SK-N-SH (cell line): ENCODE data around the gene ASPN. TPM values are rescaled to one million over a fixed set of nuclear protein-coding genes. Genes with fewer than 3 reads are reported as not detected.

Experiments
- CTCF ChIA-PET: fragments of 300-600, 350-600 bp; formaldehyde crosslinking; extraction: SDS; loops from one replicate; lab custom pipeline; 2021; lab: Yijun Ruan, JAX
- POLR2A ChIA-PET: fragments of 350-600 bp; sonication (Branson Sonifier 250); formaldehyde crosslinking; extraction: SDS; loops from one replicate; lab custom pipeline; 2020; ENCODE audit warnings: antibody characterized with exemption, inconsistent platforms; lab: Yijun Ruan, JAX
- DNase-seq: peaks from one replicate; pipeline ENCODE4 v3.0.0; 2012
- H2AFZ ChIP-seq: fragments of 200-600 bp; sonication (generic); 2 replicates; pipeline ENCODE4 v1.8.1; 2016; ENCODE audit warnings: antibody characterized with exemption, mild to moderate bottlenecking, low read depth
- H3F3A ChIP-seq: fragments of 200-600 bp; sonication (generic); replicated peaks from 2 replicates; pipeline ENCODE3; 2016; ENCODE audit warnings: antibody characterized with exemption, mild to moderate bottlenecking; ENCODE audit not compliant: insufficient read depth
- H3K27ac ChIP-seq, 2 experiments: fragments of 200-500 bp in 1 of 2; fragments of 200-600 bp in 1 of 2; sonication (Bioruptor generic) in 1 of 2; sonication (generic), shearing (Covaris generic) in 1 of 2; 2 replicates each; pipeline versions ENCODE4 v1.5.1 to v1.6.1; 2014 to 2016; ENCODE audit warnings: low read depth in 2 of 2, inconsistent platforms in 1 of 2, low read length in 1 of 2, mild to moderate bottlenecking in 1 of 2, mixed read lengths in 1 of 2
- H3K27me3 ChIP-seq: fragments of 200-600 bp; sonication (generic), shearing (Covaris generic); 2 replicates; pipeline ENCODE4 v1.6.1; 2016; ENCODE audit warnings: mixed run types; ENCODE audit not compliant: insufficient read depth
- H3K36me3 ChIP-seq, 2 experiments: fragments of 200-500 bp in 1 of 2; fragments of 200-600 bp in 1 of 2; sonication (Bioruptor generic) in 1 of 2; sonication (generic) in 1 of 2; replicated peaks in 1 of 2; 2 replicates each; pipeline versions ENCODE3 to v1.5.1; 2014 to 2016; ENCODE audit warnings: low read length in 1 of 2, mild to moderate bottlenecking in 1 of 2; ENCODE audit not compliant: insufficient read depth in 2 of 2, control insufficient read depth in 1 of 2
- H3K4me1 ChIP-seq, 2 experiments: fragments of 200-500 bp in 1 of 2; fragments of 200-600 bp in 1 of 2; sonication (Bioruptor generic) in 1 of 2; sonication (generic), shearing (Covaris generic) in 1 of 2; 2 replicates each; pipeline versions ENCODE4 v1.5.1 to v1.6.1; 2014 to 2016; ENCODE audit warnings: low read depth in 1 of 2, low read length in 1 of 2, mixed run types in 1 of 2; ENCODE audit not compliant: insufficient read depth in 2 of 2, control insufficient read depth in 1 of 2
- H3K4me2 ChIP-seq: fragments of 200-600 bp; sonication (generic), shearing (Covaris generic); 2 replicates; pipeline ENCODE4 v1.6.1; 2017; ENCODE audit warnings: mixed run types
- H3K4me3 ChIP-seq, 2 experiments: fragments of 200-500 bp in 1 of 2; fragments of 200-600 bp in 1 of 2; sonication (Bioruptor generic) in 1 of 2; sonication (generic), shearing (Covaris generic) in 1 of 2; 2 replicates each; pipeline versions ENCODE4 v1.5.1 to v1.8.1; 2014 to 2016; ENCODE audit warnings: low read depth in 2 of 2, inconsistent platforms in 1 of 2, low read length in 1 of 2, mild to moderate bottlenecking in 1 of 2, mixed read lengths in 1 of 2, moderate library complexity in 1 of 2
- H3K79me2 ChIP-seq: fragments of 200-600 bp; sonication (generic); 2 replicates; pipeline ENCODE4 v1.8.1; 2017; ENCODE audit warnings: mild to moderate bottlenecking; ENCODE audit not compliant: insufficient read depth
- H3K9ac ChIP-seq: fragments of 200-600 bp; sonication (generic); 2 replicates; pipeline ENCODE4 v1.6.1; 2017; ENCODE audit warnings: mixed run types
- H3K9me2 ChIP-seq: fragments of 200-600 bp; sonication (generic); 2 replicates; pipeline ENCODE4 v1.6.1; 2017; ENCODE audit warnings: mixed run types
- H3K9me3 ChIP-seq: fragments of 200-600 bp; sonication (generic); 2 replicates; pipeline ENCODE4 v1.6.1; 2017; ENCODE audit warnings: mixed run types, mild to moderate bottlenecking, moderate library complexity
- H4K20me1 ChIP-seq: fragments of 200-600 bp; sonication (generic); 2 replicates; pipeline ENCODE4 v1.6.1; 2017; ENCODE audit warnings: mild to moderate bottlenecking, mixed run types; ENCODE audit not compliant: insufficient read depth
- CTCF ChIP-seq: fragments of 200-600 bp; sonication (generic); IDR thresholded peaks from 2 replicates; pipeline ENCODE4 v1.6.1; 2017; ENCODE audit warnings: antibody characterized with exemption, mild to moderate bottlenecking, moderate library complexity
- NRF1 ChIP-seq: IDR thresholded peaks from 2 replicates; pipeline ENCODE4 v1.6.1; 2012; ENCODE audit warnings: low read depth, mild to moderate bottlenecking, low read length
- TAF1 ChIP-seq: IDR thresholded peaks from 2 replicates; pipeline ENCODE4 v1.6.1; 2012; ENCODE audit warnings: low read depth, mild to moderate bottlenecking, low read length, moderate library complexity, borderline replicate concordance
- ZBTB33 ChIP-seq: IDR thresholded peaks from 2 replicates; pipeline ENCODE4 v1.4.0; 2012; ENCODE audit warnings: low read depth, borderline replicate concordance
- WGBS: methylation state at CpG from one replicate; pipeline ENCODE4 v1.1.6; 2017; ENCODE audit warnings: low lambda C conversion rate; 5-methylcytosine and 5-hydroxymethylcytosine counted together
- polyA plus RNA-seq, 3 experiments: library from polyadenylated mRNA; depleted of rRNA; stranded (reverse); fragments of >200 nt; gene quantifications; 2 replicates each; pipeline ENCODE4 v1.2.3, GENCODE V29; 2012

ASPN gene
- polyA plus RNA-seq, 1 of the 3 experiments (the other 2 are of a cell fraction): 0.76 TPM

GRCh38 chr9:92482805-92483204 lies 499 bp upstream of the ASPN start:
- Histone ChIP-seq H3F3A (peaks cover 8% of the 10 kb centered on the region), H3K27ac (peak overlapping the region in 1 of 2 experiments; percentile 68; a peak in 1 of 4 replicates), H3K4me3 (no peak overlapping the region), H3K9me3 (no peaks in the 10 kb centered on the region), H2AFZ (no peak overlapping the region), H3K9ac (no peak overlapping the region), H3K36me3 (no peaks in the 10 kb centered on the region), H3K4me2 (no peak overlapping the region), H3K4me1 (peaks cover 25 to 34% of the 10 kb centered on the region in 2 experiments), H3K79me2 (no peaks in the 10 kb centered on the region), H3K9me2 (no peaks in the 10 kb centered on the region), H3K27me3 (no peaks in the 10 kb centered on the region), H4K20me1 (no peaks in the 10 kb centered on the region)
- ChIA-PET POLR2A (no interaction called here), CTCF (interaction anchor here (0.6 to 0.9 kb wide), 2 partner anchors 16 to 151 kb away, joined by 3 to 5 read pairs; no protein-coding TSS in a partner anchor)
- DNase-seq: no peak
- no peak for TF ChIP-seq NRF1

GRCh38 chr9:92480986-92481633 lies 1.2 kb downstream of the ASPN start:
- WGBS: 66% methylated on average over 2 of the region's 2 CpGs
- H3K27ac ChIP-seq: peak overlapping the region; percentile 59 to 89
- H3K4me3 ChIP-seq: no peak overlapping the region

More at GRCh38 chr9:92480986-92481633, 1.2 kb downstream of the ASPN start:
- H3K9me3 ChIP-seq: no peaks in the 10 kb centered on the region
- no peaks in the 10 kb centered on the region for H3K79me2 ChIP-seq
- H3K4me1 ChIP-seq: peaks cover 23 to 34% of the 10 kb centered on the region in 2 experiments
- H3K4me2 ChIP-seq: peak overlapping the region; percentile 36; the same call in 1 of the 2 replicates
- no peak for TF ChIP-seq TAF1
- no peak for TF ChIP-seq ZBTB33
- no peak for TF ChIP-seq CTCF
- peak overlapping the region; percentile 38 for H2AFZ ChIP-seq
- H4K20me1 ChIP-seq: no peaks in the 10 kb centered on the region
- H3K9me2 ChIP-seq: no peaks in the 10 kb centered on the region
- ChIA-PET POLR2A (no interaction called here), CTCF (interaction anchor here (0.9 kb wide), 1 partner anchor 9 kb away, joined by 3 read pairs; no protein-coding TSS in a partner anchor)
- DNase-seq: no peak
- H3K27me3 ChIP-seq: no peaks in the 10 kb centered on the region
- peaks cover 8% of the 10 kb centered on the region for H3F3A ChIP-seq
- H3K36me3 ChIP-seq: no peaks in the 10 kb centered on the region
- no peak overlapping the region for H3K9ac ChIP-seq
